Ascending aorta (tissue), 2 donors: Measurements from ENCODE around the gene PAFAH2. TPM values are rescaled to one million over a fixed set of nuclear protein-coding genes. Genes with fewer than 3 reads are reported as not detected.

Experiments used
- DNase-seq, 2 donors: peaks; one replicate each; pipeline ENCODE4 v3.0.0-alpha.2; 2019; ENCODE audit warnings: low spot score in 2 of 2
- H3K27ac ChIP-seq, 2 donors: fragments of 200-600 bp; sonication (generic); one replicate each; pipeline ENCODE4 v1.5.1; 2016 to 2017; ENCODE audit warnings: mild to moderate bottlenecking in 1 of 2
- H3K27me3 ChIP-seq: fragments of 200-600 bp; sonication (generic); one replicate; pipeline ENCODE4 v1.5.1; 2017
- H3K36me3 ChIP-seq, 2 donors: fragments of 200-600 bp; sonication (generic); one replicate each; pipeline ENCODE4 v1.5.1; 2016
- H3K4me1 ChIP-seq, 2 donors: fragments of 200-600 bp; sonication (generic); one replicate each; pipeline ENCODE4 v1.5.1; 2016 to 2017; ENCODE audit warnings: mild to moderate bottlenecking in 1 of 2
- H3K4me3 ChIP-seq, 2 donors: fragments of 200-600 bp; sonication (generic); one replicate each; pipeline ENCODE4 v1.5.1; 2016 to 2017; ENCODE audit warnings: mild to moderate bottlenecking in 1 of 2
- H3K9me3 ChIP-seq, 2 donors: fragments of 200-600 bp; sonication (generic); one replicate each; pipeline ENCODE4 v1.5.1; 2016
- CTCF ChIP-seq, 3 experiments: fragments of 200-600 bp in 2 of 3; fragments of 450-650 bp in 1 of 3; sonication (generic) in 2 of 3; IDR thresholded peaks; one replicate each; pipeline ENCODE4 v1.5.1; 2016 to 2019; ENCODE audit warnings: antibody characterized with exemption in 3 of 3, mild to moderate bottlenecking in 1 of 3, moderate library complexity in 1 of 3
- intact Hi-C: fragments of 100-400 bp; cut with DNase I; formaldehyde crosslinking; loops from one replicate; pipeline ENCODE4 v1.15.1; 2023
- total RNA-seq: library from RNA; depleted of rRNA; stranded (reverse); fragments of >200 nt; gene quantifications from one replicate; pipeline ENCODE4 v1.1.0, GENCODE V29; 2016

PAFAH2 gene
- total RNA-seq, 1 donor from 2014 or later: 1.3 TPM

GRCh38 chr1:25999041-25999800 lies 1.4 kb upstream of the PAFAH2 start:
- no peak for TF ChIP-seq CTCF (IDR thresholded peaks at IDR 0.05)
- H3K9me3 ChIP-seq: no peaks in the 10 kb centered on the region
- no peak for DNase-seq
- H3K27me3 ChIP-seq: no peaks in the 10 kb centered on the region
- H3K4me1 ChIP-seq: peaks cover 4 to 6% of the 10 kb centered on the region in 2 donors
- no peak overlapping the region for H3K4me3 ChIP-seq
- intact Hi-C loops: loop anchor here (2.0 to 5.0 kb wide), 2 partner anchors 178 to 382 kb away; partner anchors contain the start of gene MAN1C1
- no peak overlapping the region for H3K27ac ChIP-seq
- H3K36me3 ChIP-seq: no peaks in the 10 kb centered on the region

DNA sequence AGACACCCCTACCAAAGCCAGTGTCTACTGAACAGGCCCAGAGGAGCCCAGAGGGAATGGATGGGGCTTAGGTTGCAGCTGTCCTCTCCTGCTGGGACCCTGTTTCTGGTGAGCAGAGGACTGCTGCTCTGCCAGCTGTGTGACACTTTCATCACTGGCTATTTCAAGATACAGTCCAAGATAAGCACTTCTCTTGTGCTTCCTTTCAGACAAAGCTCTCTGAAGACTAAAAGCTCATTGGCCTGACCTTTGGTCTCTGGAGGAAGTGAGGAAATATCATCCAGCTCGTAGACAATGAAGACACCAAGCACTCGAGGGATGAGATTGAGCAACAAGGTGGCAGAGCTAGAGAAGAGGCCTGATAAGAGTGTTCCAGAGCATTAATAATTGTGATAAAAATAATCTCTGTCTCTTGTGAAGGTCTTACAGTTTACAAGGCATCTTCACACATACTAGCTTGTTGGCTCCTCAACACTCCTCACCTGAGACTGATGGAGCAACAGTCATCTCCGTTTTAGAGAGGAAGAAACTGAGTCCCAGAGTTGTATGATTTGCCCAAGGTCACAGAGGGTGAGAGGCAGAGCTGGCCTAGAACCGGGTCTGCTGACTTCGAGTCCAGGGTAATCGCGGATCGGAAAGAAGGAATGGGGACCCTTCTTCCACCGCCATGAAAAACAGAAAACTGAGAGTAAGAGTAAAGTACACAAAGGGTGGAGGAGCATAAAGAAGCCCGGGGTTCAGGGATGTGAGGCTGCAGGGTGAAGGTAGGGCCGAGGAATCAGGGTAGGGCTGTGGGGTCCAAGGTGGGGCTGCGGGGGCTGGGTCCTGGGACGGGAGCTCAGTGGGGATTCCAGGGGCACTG lies 666 bp downstream of the PAFAH2 start:
- no peak for TF ChIP-seq CTCF (IDR thresholded peaks at IDR 0.05)
- Histone ChIP-seq H3K36me3 (no peaks in the 10 kb centered on the region), H3K4me1 (peaks cover 4 to 6% of the 10 kb centered on the region in 2 donors), H3K27ac (peak overlapping the region; percentile 84 to 86), H3K27me3 (no peaks in the 10 kb centered on the region), H3K9me3 (no peaks in the 10 kb centered on the region), H3K4me3 (peak overlapping the region; percentile 58 to 75)
- peak in 1 of 2 donors; percentile 68 for DNase-seq
- intact Hi-C loops: loop anchor here (5.0 kb wide), 1 partner anchor 380 kb away; the partner anchor contains the start of gene MAN1C1

DNA sequence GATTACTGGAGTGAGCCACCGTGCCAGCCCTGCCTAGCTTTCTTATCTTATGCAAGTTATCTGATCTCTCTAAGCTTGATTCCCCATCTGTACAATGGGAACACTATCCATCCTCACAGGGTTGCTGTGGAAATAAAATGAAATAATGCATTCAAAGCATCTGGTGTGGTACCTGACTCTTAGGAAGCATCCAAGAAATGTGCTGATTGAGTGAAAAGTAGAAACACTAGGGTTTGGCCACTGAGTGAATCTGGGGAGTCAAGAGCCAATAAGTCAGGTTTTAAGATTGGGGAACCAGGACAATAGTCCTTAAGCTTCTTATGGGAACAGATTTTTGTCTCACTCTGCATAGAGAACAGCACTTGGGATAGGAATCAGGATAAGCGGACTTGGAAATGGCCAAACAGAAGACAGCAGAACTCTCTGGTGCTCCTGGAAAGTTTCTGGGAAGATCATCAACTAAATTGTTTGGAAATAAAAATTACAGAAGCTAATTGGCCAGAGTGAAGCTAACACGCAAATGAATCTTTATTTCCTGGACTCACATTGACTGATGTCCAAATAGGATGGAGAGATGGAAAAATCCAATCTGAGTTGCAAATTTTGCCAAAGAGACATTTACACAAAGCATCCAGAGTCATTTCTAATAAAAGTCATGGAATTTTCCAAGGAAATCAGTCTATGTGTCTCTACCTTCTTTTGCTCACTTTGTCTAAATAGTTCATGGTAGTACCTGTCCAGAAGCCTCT lies 3.3 kb downstream of the PAFAH2 start:
- Histone ChIP-seq H3K36me3 (no peaks in the 10 kb centered on the region), H3K27me3 (no peaks in the 10 kb centered on the region), H3K27ac (no peak overlapping the region), H3K4me3 (no peak overlapping the region), H3K4me1 (peaks cover 4 to 6% of the 10 kb centered on the region in 2 donors), H3K9me3 (no peaks in the 10 kb centered on the region)
- DNase-seq: no peak
- no peak for TF ChIP-seq CTCF (IDR thresholded peaks at IDR 0.05)
- intact Hi-C loops: loop anchor here (5.0 kb wide), 1 partner anchor 377 kb away; the partner anchor contains the start of gene MAN1C1

DNA sequence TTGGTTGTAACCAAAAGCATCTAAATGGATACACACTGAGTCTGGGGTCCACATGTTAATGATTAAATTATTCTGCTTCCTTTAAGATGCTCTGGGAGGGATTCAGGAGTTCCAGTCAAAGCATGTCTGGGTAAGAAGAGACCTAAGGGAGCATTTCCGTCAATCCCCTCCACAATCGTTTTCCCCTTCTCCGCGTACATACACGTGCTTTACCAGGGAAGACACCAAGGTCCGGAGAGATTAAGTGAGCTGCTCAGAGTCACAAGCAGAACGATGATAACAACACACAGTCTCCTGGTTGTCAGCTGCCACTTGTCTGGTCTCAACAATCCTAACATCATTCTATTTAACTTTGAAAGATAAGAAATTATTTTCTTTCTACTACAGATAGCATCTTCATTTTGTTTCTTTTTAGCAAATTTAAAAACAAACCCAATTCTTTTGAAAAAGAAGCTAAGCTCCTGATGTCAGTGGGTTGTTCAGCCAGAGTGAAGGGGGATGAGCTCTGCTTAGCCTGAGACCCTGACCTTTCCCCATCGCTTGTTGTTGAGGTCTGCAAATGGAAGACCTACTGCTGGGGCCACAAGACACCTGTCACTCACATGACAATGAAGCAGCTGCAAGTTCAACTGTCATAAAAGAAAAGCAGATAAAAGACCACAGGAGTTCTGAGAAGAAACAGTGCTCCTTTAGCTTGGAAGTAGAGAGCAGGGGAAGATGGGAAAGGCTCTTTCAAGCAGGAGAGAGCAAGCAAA lies 4.5 kb downstream of the PAFAH2 start:
- Histone ChIP-seq H3K4me1 (peaks cover 3 to 4% of the 10 kb centered on the region in 2 donors), H3K9me3 (no peaks in the 10 kb centered on the region), H3K36me3 (peaks cover 0 to 5% of the 10 kb centered on the region in 2 donors), H3K27ac (no peak overlapping the region), H3K27me3 (no peaks in the 10 kb centered on the region), H3K4me3 (no peak overlapping the region)
- TF ChIP-seq CTCF (IDR thresholded peaks at IDR 0.05): no peak
- intact Hi-C loops: no loop called here
- no peak for DNase-seq
